22Rv1 (cell line): ENCODE measurements around the gene CYP4F11.

Experiments
- CTCF ChIP-seq: fragments of 450-650 bp; IDR thresholded peaks from 2 replicates; pipeline ENCODE4 v1.5.1; 2017; ENCODE audit warnings: mild to moderate bottlenecking
- ZFX ChIP-seq: fragments of 450-650 bp; IDR thresholded peaks from 2 replicates; pipeline ENCODE4 v1.6.1; 2017; ENCODE audit warnings: antibody characterized with exemption, borderline replicate concordance

DNA sequence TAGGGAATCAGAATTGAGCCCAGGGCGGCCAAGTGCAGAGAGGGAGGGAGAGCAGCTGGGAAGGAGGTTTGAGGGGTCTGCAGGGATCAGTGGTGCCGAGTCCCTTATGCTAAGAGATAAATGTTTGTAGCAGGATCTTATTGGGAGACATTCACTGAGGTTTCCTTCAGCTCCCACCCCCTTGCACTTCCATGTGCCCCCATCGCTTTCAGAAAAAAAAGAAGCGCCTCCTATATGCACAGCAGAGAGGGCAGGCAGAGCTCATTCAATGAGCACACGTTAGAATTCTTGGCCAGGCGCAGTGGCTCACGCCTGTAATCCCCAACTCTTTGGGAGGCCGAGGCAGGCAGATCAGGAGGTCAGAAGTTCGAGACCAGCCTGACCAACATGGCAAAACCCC lies 64.5 kb downstream of the CYP4F11 start:
- TF ChIP-seq CTCF (no peak), ZFX (no peak)
